T-cell (primary cell): Measurements from ENCODE around the gene NPL. TPM values are rescaled to one million over a fixed set of nuclear protein-coding genes. Genes with fewer than 3 reads are reported as not detected.

Experiments used
- ATAC-seq, 4 experiments: fragments of 200-7000 bp in 3 of 4; fragments of 150-1000 bp in 1 of 4; cut with Tn5 transposase; replicated peaks in 1 of 4; 1 replicate in 3 of 4; 2 replicates in 1 of 4; pipeline ENCODE4 v1.10.0; 2021; ENCODE audit warnings: moderate library complexity in 3 of 4, mild to moderate bottlenecking in 2 of 4, moderate number of reproducible peaks in 1 of 4
- CTCF ChIA-PET, 2 donors: fragments of 300-600 bp; sonication (Branson Sonifier 250); formaldehyde crosslinking; loops; one replicate each; lab custom pipeline; 2022; ENCODE audit warnings: antibody characterized with exemption in 2 of 2; lab: Charles Lee
- POLR2A ChIA-PET, 2 donors: fragments of 300-600 bp; sonication (Branson Sonifier 250); formaldehyde crosslinking; loops; one replicate each; lab custom pipeline; 2022; ENCODE audit warnings: antibody characterized with exemption in 2 of 2; lab: Charles Lee
- DNase-seq, 35 experiments: peaks; one replicate each; pipeline versions ENCODE4 v3.0.0 to v3.0.0-alpha.2; 2013 to 2023
- H3K27ac ChIP-seq: one replicate; pipeline ENCODE4 v1.5.1; 2013; ENCODE audit warnings: low read length
- H3K27me3 ChIP-seq, 2 experiments: replicated peaks in 1 of 2; 1 replicate in 1 of 2; 2 replicates in 1 of 2; pipeline versions ENCODE4 v1.6.1 to v1.7.0; 2013; ENCODE audit warnings: low read length in 1 of 2, mixed read lengths in 1 of 2; ENCODE audit not compliant: control insufficient read depth in 2 of 2, insufficient read depth in 2 of 2; ENCODE audit errors: extremely low read depth in 1 of 2
- H3K36me3 ChIP-seq, 2 donors: 1 replicate in 1 of 2; 2 replicates in 1 of 2; pipeline versions ENCODE4 v1.6.1 to v1.7.0; 2013; ENCODE audit warnings: low read length in 1 of 2; ENCODE audit not compliant: control insufficient read depth in 2 of 2, insufficient read depth in 1 of 2; ENCODE audit errors: extremely low read depth in 1 of 2
- H3K4me1 ChIP-seq, 2 experiments: 1 replicate in 1 of 2; 2 replicates in 1 of 2; pipeline versions ENCODE4 v1.6.1 to v1.7.0; 2013; ENCODE audit warnings: low read length in 2 of 2, mixed read lengths in 1 of 2; ENCODE audit not compliant: insufficient read depth in 2 of 2, control insufficient read depth in 1 of 2; ENCODE audit errors: extremely low read depth in 1 of 2
- H3K4me3 ChIP-seq, 2 donors: 1 replicate in 1 of 2; 2 replicates in 1 of 2; pipeline versions ENCODE4 v1.5.1 to v1.7.0; 2013; ENCODE audit warnings: mild to moderate bottlenecking in 2 of 2, low read length in 1 of 2, moderate library complexity in 1 of 2; ENCODE audit not compliant: control insufficient read depth in 1 of 2; ENCODE audit errors: extremely low read depth in 1 of 2
- H3K9me3 ChIP-seq: 2 replicates; pipeline ENCODE4 v1.7.0; 2013
- H3K27ac Mint-ChIP-seq, 2 donors: one replicate each; pipeline ENCODE4 v1.8.0; 2020 to 2021; ENCODE audit warnings: mild to moderate bottlenecking in 2 of 2, mixed read lengths in 2 of 2
- H3K27me3 Mint-ChIP-seq, 2 donors: one replicate each; pipeline ENCODE4 v1.8.0; 2021 to 2022; ENCODE audit warnings: mixed read lengths in 2 of 2
- H3K36me3 Mint-ChIP-seq: one replicate; pipeline ENCODE4 v1.8.0; 2021; ENCODE audit warnings: mixed read lengths
- H3K4me1 Mint-ChIP-seq, 3 donors: one replicate each; pipeline ENCODE4 v1.8.0; 2020 to 2022; ENCODE audit warnings: mixed read lengths in 3 of 3, mild to moderate bottlenecking in 1 of 3
- H3K4me3 Mint-ChIP-seq, 3 donors: one replicate each; pipeline ENCODE4 v1.8.0; 2020 to 2022; ENCODE audit warnings: mild to moderate bottlenecking in 3 of 3, mixed read lengths in 3 of 3, moderate library complexity in 3 of 3
- H3K9me3 Mint-ChIP-seq, 3 donors: one replicate each; pipeline ENCODE4 v1.8.0; 2020 to 2022; ENCODE audit warnings: mixed read lengths in 3 of 3
- WGBS: methylation state at CpG from one replicate; pipeline ENCODE4 v1.1.5; 2013; ENCODE audit warnings: missing lambda C conversion rate; ENCODE audit not compliant: insufficient coverage; 5-methylcytosine and 5-hydroxymethylcytosine counted together
- total RNA-seq, 35 experiments: library from RNA in 6 of 35; stranded (reverse) in 6 of 35; fragments of 120-200 nt in 1 of 35; gene quantifications; one replicate each; pipeline versions ENCODE4 v1.2.1 to v1.2.4 and lab custom pipeline; 2013 to 2026

The NPL gene, protein sequence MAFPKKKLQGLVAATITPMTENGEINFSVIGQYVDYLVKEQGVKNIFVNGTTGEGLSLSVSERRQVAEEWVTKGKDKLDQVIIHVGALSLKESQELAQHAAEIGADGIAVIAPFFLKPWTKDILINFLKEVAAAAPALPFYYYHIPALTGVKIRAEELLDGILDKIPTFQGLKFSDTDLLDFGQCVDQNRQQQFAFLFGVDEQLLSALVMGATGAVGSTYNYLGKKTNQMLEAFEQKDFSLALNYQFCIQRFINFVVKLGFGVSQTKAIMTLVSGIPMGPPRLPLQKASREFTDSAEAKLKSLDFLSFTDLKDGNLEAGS
- total RNA-seq = 1 to 10 TPM; 2.5 to 5.4 (median 4.2) TPM
- total RNA-seq (2013) = 5.5 TPM
- 2.7 to 54.1 (median 4.4) reads per million in 29 experiments for total RNA-seq (lab: John Stamatoyannopoulos, UW)

DNA sequence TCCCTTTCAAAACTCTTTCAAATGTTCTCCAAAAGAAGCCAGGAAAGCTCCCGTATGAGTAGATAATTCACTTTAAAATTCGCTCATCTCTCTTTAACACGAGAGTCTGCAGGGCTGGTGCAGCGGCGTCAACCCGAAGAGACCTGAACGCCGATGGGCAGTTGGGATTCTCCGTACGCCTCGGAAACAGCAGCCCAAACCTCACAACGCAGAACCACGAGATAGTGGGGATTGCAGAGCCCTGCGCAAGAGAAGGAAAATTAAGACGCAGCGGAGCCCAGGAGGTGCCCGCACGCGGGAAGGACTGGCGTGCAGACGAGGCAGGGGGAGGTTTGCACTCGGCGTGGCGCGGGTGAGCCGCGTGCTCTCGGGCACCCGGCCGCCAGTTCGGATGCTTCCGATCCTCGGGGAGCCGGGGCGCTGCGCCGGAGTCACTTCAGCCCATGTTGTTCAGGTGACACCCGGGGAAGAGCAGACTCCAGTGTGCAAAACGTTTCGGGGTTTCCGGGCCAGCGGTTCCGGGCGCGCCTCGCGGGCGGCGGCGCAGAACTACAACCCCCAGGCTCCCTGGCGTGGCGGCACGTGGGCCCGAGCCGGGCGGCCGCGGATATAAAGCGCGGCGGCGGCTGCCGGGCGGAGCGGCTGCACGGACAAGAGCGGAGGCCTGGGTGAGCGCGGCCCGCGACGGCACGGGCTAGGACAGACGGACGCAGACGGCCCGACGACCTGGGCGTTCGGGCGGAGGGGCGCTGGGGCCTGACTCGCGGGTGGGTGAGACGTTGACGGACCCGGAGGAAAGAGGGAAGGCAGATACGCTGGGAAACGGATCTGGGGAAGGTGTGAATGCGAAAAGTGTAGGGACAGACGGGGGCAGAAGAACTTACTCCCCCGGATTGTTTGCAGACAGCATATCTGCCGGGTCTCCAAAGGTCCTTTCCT is at the start of gene NPL:
Gene NPL, plus strand, starts transcription at position 636 of the 939 bp plus-strand sequence. CDS start 4,599 bp downstream, outside the sequence.
- Histone ChIP-seq H3K27ac (peak within 1 kb of the TSS; percentile 65), H3K4me1 (peaks cover 9 to 10% of the 10 kb centered on the region in 2 experiments), H3K36me3 (peaks cover 0 to 3% of the 10 kb centered on the region in 2 donors), H3K27me3 (peaks cover 0 to 2% of the 10 kb centered on the region in 2 experiments), H3K4me3 (peak within 1 kb of the TSS; percentile 73 to 79), H3K9me3 (no peaks in the 10 kb centered on the region)
- H3K27me3 Mint-ChIP-seq = no peaks in the 10 kb centered on the region
- DNase-seq = peak; percentile 74 to 92 (median 81)
- ChIA-PET CTCF (interaction anchor here (0.5 to 10.8 kb wide), 7 partner anchors 185 to 718 kb away, joined by 3 to 257 read pairs (median 9); partner anchors contain the start of gene RNASEL (in 1 of the 2)), POLR2A (interaction anchor here (0.5 to 1.4 kb wide), 2 partner anchors 201 to 760 kb away, joined by 6 to 8 read pairs; partner anchors contain the start of gene RNASEL (in 1 of the 2))
- ATAC-seq = peak; percentile 98
- peak within 1 kb of the TSS; percentile 84 to 90 for H3K27ac Mint-ChIP-seq
- no peaks in the 10 kb centered on the region for H3K9me3 Mint-ChIP-seq
- no peaks in the 10 kb centered on the region for H3K36me3 Mint-ChIP-seq
- H3K4me1 Mint-ChIP-seq = peaks cover 7 to 15% (median 14%) of the 10 kb centered on the region in 3 donors
- under 1% methylated on average over 85 of the region's 93 CpGs for WGBS
- peak within 1 kb of the TSS; percentile 88 to 94 (median 90) for H3K4me3 Mint-ChIP-seq

DNA sequence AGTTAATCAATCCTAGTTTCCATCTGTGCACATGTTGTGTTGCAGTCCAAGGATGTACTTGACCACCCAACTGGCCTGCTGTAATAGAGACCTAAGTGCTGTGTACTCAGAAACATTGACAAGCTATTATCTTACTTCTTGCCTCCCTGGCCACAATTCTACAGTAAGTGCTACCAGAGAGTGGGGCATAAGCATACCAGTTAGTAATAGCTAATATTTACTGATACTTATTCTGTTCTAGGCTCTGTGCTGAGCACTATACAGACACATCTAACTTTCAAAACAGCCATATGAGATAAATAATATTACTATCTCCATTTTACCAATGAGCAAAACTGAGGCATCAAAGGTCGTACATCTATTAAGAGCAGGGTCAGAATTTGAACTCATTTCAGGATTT is 49.5 kb upstream of the NPL start:
- DNase-seq (no peak), ATAC-seq (no peak)
- no CpG with 5 or more reads among the region's 1 CpG for WGBS
- no peaks in the 10 kb centered on the region for H3K4me1 Mint-ChIP-seq
- ChIA-PET CTCF (no interaction called here), POLR2A (no interaction called here)
- Histone ChIP-seq H3K4me3 (no peak overlapping the region), H3K4me1 (no peaks in the 10 kb centered on the region), H3K27ac (no peak overlapping the region), H3K27me3 (peaks cover 0 to 2% of the 10 kb centered on the region in 2 experiments), H3K9me3 (no peaks in the 10 kb centered on the region), H3K36me3 (no peaks in the 10 kb centered on the region)
- H3K36me3 Mint-ChIP-seq = no peaks in the 10 kb centered on the region
- H3K4me3 Mint-ChIP-seq = no peak overlapping the region
- H3K27me3 Mint-ChIP-seq = peaks cover 0 to 4% of the 10 kb centered on the region in 2 donors
- no peaks in the 10 kb centered on the region for H3K9me3 Mint-ChIP-seq
- no peak overlapping the region for H3K27ac Mint-ChIP-seq

DNA sequence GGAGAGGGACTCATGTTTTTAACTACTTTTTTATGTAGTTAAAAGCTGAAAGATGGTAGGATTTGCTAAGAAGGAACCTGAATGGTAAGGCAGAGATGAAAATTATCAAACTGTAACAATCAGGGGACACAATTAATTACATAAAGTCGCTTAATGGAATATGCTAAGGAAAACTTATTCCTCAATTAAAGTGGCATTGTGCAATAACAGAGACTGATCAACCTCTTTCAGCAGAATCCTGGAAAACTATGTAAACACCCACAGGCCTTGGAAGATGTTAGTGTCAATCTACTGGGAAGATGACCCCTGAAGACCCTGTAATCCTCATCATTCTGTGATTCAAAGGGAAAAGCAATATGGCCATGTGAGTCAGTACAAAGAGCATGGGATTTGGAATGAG is 46.8 kb upstream of the NPL start:
- WGBS = no CpG with 5 or more reads among the region's 1 CpG

DNA sequence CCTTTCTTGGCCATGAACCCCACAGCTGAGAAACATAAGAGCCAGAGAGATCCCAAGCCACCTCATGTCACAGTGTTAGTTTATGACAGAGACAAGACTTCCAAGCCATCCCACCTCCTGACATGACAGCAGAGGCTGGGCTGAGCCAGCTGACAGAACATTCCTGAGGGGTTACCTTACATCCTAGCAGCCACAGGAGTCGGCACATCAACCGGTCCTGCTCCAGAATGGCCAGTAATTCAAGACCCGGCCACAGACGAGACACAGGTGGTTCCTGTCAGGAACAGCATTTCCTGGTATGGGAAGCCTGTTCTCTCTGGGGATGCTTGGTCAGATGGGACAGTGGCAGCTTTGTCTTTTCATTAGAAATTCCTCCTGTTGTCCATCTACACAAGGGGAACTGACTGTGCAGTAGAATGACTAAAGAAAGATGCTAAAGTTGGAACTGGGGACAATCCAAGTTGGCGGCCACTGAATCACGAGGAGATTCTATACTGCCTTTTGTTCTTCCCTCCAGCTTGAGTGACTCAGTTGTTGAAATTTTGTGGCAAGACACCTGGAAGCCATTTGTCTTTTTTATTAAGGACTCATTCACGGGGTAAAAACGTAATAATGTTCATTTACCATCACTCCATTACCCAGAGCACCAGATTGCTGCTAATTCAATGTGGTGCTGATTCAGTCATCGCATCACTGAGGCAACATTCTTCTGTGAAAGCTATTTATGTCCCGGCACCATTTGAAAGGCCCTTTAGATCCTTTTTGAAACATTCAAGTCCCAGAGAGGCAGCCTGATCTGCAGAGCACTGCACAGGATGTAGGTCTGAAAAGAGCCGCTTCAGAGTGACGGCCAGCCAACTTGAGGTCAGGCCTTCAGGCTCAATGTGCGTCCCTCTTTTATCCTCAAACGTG is 37.2 kb upstream of the NPL start:
- H3K4me3 ChIP-seq = no peak overlapping the region
- H3K27me3 ChIP-seq = peaks cover 4 to 6% of the 10 kb centered on the region in 2 experiments
- no peak overlapping the region for H3K27ac ChIP-seq
- H3K4me3 Mint-ChIP-seq = no peak overlapping the region
- DNase-seq = no peak
- no peaks in the 10 kb centered on the region for H3K36me3 ChIP-seq
- 73% methylated on average over 13 of the region's 14 CpGs for WGBS
- no peak overlapping the region for H3K27ac Mint-ChIP-seq
- H3K4me1 Mint-ChIP-seq = no peaks in the 10 kb centered on the region
- H3K27me3 Mint-ChIP-seq = peaks cover 17 to 19% of the 10 kb centered on the region in 2 donors
- POLR2A ChIA-PET = no interaction called here
- no peaks in the 10 kb centered on the region for H3K4me1 ChIP-seq
- CTCF ChIA-PET = interaction anchor here in 1 of 2 donors (0.6 kb wide), 1 partner anchor 120 kb away, joined by 3 read pairs; no protein-coding TSS in a partner anchor
- ATAC-seq = no peak
- H3K9me3 ChIP-seq = no peaks in the 10 kb centered on the region
- H3K9me3 Mint-ChIP-seq = no peaks in the 10 kb centered on the region
- H3K36me3 Mint-ChIP-seq = no peaks in the 10 kb centered on the region

More for the DNA sequence above, 46.8 kb upstream of the NPL start:
- H3K9me3 Mint-ChIP-seq = no peaks in the 10 kb centered on the region
- H3K4me3 ChIP-seq = no peak overlapping the region
- H3K27me3 Mint-ChIP-seq = peaks cover 3 to 12% of the 10 kb centered on the region in 2 donors
- DNase-seq = no peak
- H3K27ac Mint-ChIP-seq = no peak overlapping the region
- no peaks in the 10 kb centered on the region for H3K4me1 Mint-ChIP-seq
- ChIA-PET POLR2A (no interaction called here), CTCF (no interaction called here)
- no peak overlapping the region for H3K4me3 Mint-ChIP-seq
- no peaks in the 10 kb centered on the region for H3K9me3 ChIP-seq
- H3K4me1 ChIP-seq = no peaks in the 10 kb centered on the region
- no peaks in the 10 kb centered on the region for H3K36me3 ChIP-seq
- H3K36me3 Mint-ChIP-seq = no peaks in the 10 kb centered on the region
- peaks cover 0 to 2% of the 10 kb centered on the region in 2 experiments for H3K27me3 ChIP-seq
- no peak for ATAC-seq
- no peak overlapping the region for H3K27ac ChIP-seq

DNA sequence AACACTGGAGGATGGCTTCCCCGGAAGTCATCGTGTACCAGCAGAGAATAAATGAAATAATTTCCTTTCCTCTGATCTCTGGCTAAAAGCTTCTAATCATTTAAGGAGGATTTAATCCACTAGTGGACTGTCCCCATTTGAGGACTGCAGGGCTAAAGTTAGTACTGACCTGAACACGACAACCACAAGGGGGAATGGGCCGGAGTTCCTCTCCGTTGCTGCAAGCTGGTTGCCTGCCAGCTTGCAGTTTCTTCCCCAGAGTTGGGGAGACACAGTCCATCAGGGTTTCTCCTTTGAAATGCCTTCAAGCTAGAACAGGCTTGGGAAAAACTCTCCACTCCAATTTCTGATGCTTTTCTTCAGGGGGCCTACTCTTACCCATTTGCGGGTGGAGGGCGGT is 35.5 kb upstream of the NPL start:
- 72% methylated on average over 3 of the region's 7 CpGs for WGBS
- POLR2A ChIA-PET = no interaction called here
- Mint-ChIP-seq H3K4me1 (no peaks in the 10 kb centered on the region), H3K4me3 (no peak overlapping the region), H3K9me3 (no peaks in the 10 kb centered on the region), H3K36me3 (no peaks in the 10 kb centered on the region), H3K27ac (no peak overlapping the region), H3K27me3 (peaks cover 12 to 16% of the 10 kb centered on the region in 2 donors)
- peaks cover 4 to 6% of the 10 kb centered on the region in 2 experiments for H3K27me3 ChIP-seq
- CTCF ChIA-PET = no interaction called here
- no peaks in the 10 kb centered on the region for H3K4me1 ChIP-seq
- no peak for DNase-seq
- no peak overlapping the region for H3K4me3 ChIP-seq
- ATAC-seq = no peak
- H3K36me3 ChIP-seq = no peaks in the 10 kb centered on the region
- H3K9me3 ChIP-seq = no peaks in the 10 kb centered on the region
- H3K27ac ChIP-seq = no peak overlapping the region
